Esophagus muscularis mucosa (tissue), 4 donors: ENCODE measurements around the gene ROBO4. TPM values are rescaled to one million over a fixed set of nuclear protein-coding genes. Genes with fewer than 3 reads are reported as not detected.

ENCODE experiments used
- DNase-seq: peaks from one replicate; pipeline ENCODE4 v3.0.0-alpha.2; 2017; ENCODE audit errors: extremely low spot score
- H3K27ac ChIP-seq, 4 donors: fragments of 200-600 bp; sonication (generic); replicated peaks in 1 of 4; 1 replicate in 3 of 4; 2 replicates in 1 of 4; pipeline ENCODE4 v1.5.1; 2016 to 2019; ENCODE audit warnings: mild to moderate bottlenecking in 1 of 4
- H3K27me3 ChIP-seq, 4 donors: fragments of 200-600 bp; sonication (generic); one replicate each; pipeline versions ENCODE4 v1.5.1 to v1.6.0; 2016 to 2019
- H3K36me3 ChIP-seq, 4 donors: fragments of 200-600 bp; sonication (generic); one replicate each; pipeline ENCODE4 v1.5.1; 2016 to 2019
- H3K4me1 ChIP-seq, 4 donors: fragments of 200-600 bp; sonication (generic); one replicate each; pipeline ENCODE4 v1.5.1; 2016 to 2019
- H3K4me3 ChIP-seq, 4 donors: fragments of 200-600 bp; sonication (generic); 1 replicate in 2 of 4; 2 replicates in 2 of 4; pipeline ENCODE4 v1.5.1; 2016 to 2019; ENCODE audit warnings: mild to moderate bottlenecking in 4 of 4, moderate library complexity in 1 of 4
- H3K9me3 ChIP-seq, 4 donors: fragments of 200-600 bp; sonication (generic); 1 replicate in 3 of 4; 2 replicates in 1 of 4; pipeline ENCODE4 v1.5.1; 2016 to 2019
- EP300 ChIP-seq: sonication (generic); formaldehyde crosslinking; IDR thresholded peaks from one replicate; pipeline ENCODE4 v1.6.1; 2017; ENCODE audit warnings: antibody characterized with exemption
- POLR2A ChIP-seq: fragments of 450-650 bp; IDR thresholded peaks from one replicate; pipeline ENCODE4 v1.6.1; 2017; ENCODE audit warnings: antibody characterized with exemption, moderate library complexity, mild to moderate bottlenecking, low read depth
- POLR2AphosphoS5 ChIP-seq, 2 donors: sonication (generic); formaldehyde crosslinking; IDR thresholded peaks; one replicate each; pipeline ENCODE4 v1.6.1; 2017; ENCODE audit warnings: antibody characterized with exemption in 2 of 2
- WGBS: methylation state at CpG from one replicate; pipeline ENCODE4 v1.1.5; 2018; 5-methylcytosine and 5-hydroxymethylcytosine counted together
- intact Hi-C: fragments of 100-400 bp; cut with DNase I; formaldehyde crosslinking; loops from one replicate; pipeline ENCODE4 v1.15.1; 2023
- total RNA-seq, 4 donors: library from RNA; depleted of rRNA; stranded (reverse); fragments of >200 nt; gene quantifications; one replicate each; pipeline versions ENCODE4 v1.1.0 to v1.2.1, GENCODE V29; 2016
- TF ChIP-seq, protein P1 (sequence below), 3 experiments: fragments of 200-600 bp in 2 of 3; fragments of 450-650 bp in 1 of 3; sonication (generic) in 2 of 3; IDR thresholded peaks; one replicate each; pipeline ENCODE4 v1.5.1; 2017 to 2019; ENCODE audit warnings: antibody characterized with exemption in 3 of 3, mild to moderate bottlenecking in 2 of 3, moderate library complexity in 1 of 3

ROBO4 gene
- total RNA-seq, result 10 to 100 TPM; 16.2 to 49.8 (median 36.7) TPM

DNA sequence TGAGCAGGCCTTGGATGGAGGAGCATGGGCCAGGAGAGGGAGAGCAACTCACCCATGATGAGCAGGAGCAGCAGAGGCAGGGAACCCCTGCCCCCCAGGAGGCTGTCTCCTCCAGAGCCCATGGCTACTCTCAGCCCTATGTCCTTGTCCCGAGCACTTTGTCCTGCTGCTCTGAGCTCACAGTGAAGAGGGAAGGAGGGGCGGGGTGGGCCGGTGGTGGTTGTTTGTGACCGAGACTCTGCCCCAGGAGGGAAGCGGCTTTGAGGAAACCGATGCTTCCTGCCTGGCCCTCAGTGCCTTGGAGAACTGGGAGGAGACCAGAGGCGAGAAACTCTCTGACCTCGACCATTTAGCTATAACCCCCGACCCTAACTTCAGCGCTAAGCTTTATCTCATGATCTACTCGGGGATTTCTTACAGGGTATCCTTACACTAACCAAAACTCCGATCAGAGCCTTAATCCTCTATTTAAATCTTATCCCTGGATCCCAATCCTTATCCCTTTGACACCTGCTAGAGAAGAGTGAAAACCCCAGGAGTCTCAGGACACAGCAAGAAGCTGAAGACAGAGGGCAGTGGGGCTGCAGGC lies at the start of gene ROBO4:
Gene ROBO4 (minus strand): TSS at position 192 of the 589 bp plus-strand sequence. CDS start 70 bp downstream, at position 122.
- no peak for DNase-seq
- TF ChIP-seq POLR2AphosphoS5 (IDR thresholded peaks at IDR 0.05), result peak; percentile 13 to 18
- TF ChIP-seq POLR2A, result no peak
- peak within 1 kb of the TSS; percentile 40 to 50 (median 42) for H3K4me3 ChIP-seq
- peaks cover 0 to 25% (median 0%) of the 10 kb centered on the region in 4 donors for H3K36me3 ChIP-seq
- peaks cover 0 to 18% (median 0%) of the 10 kb centered on the region in 4 donors for H3K27me3 ChIP-seq
- peaks cover 41 to 65% (median 49%) of the 10 kb centered on the region in 4 donors for H3K4me1 ChIP-seq
- 40% methylated on average over 12 of the region's 12 CpGs for WGBS
- intact Hi-C loops, result no loop called here
- H3K9me3 ChIP-seq, result no peaks in the 10 kb centered on the region
- peak within 1 kb of the TSS; percentile 66 to 76 (median 68) for H3K27ac ChIP-seq

DNA sequence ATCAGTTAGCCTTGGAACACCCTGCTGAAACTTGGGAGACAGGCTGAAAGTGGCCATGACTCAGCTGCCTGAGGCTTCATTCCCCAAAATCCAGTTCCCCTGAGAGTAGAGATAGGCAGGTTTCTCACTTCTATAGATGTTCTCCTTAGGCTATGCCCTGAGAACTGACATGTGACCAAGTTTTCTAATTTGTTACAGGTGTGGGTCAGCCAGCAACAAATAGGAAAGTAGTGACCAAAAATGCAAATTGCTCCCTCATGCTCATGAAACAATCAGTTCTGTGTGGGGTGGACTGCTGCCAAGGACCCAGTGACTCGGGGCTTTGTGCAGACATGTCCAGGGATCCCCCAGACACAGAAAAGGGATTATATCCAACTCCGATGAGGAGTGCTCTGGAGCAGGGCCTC lies 49.1 kb upstream of the ROBO4 start:
- 80% methylated on average over 2 of the region's 2 CpGs for WGBS

DNA sequence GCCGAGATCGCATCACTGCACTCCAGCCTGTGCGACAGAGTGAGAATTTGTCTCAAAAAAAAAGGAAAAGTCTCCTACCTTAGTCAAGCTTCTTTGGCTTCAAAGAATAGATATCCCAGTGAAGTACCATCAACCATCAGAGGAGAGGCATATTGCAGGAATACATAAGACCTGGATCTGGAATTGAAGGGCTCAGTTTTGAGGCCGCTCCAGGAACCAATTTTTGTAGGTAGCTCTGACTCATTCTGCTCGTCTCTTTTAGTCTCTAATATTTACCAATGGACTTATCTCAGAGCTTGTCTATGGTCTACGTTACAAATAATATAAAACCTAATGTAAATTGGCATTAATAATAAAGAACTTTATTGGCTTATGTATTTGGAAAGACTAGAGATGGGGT lies 48.2 kb upstream of the ROBO4 start:
- H3K27me3 ChIP-seq, result no peaks in the 10 kb centered on the region
- H3K27ac ChIP-seq, result no peak overlapping the region
- DNase-seq, result no peak
- H3K9me3 ChIP-seq, result no peaks in the 10 kb centered on the region
- no peaks in the 10 kb centered on the region for H3K4me1 ChIP-seq
- WGBS, result 80% methylated on average over 6 of the region's 6 CpGs
- TF ChIP-seq POLR2A (no peak), POLR2AphosphoS5 (IDR thresholded peaks at IDR 0.05) (no peak), EP300 (no peak)
- TF ChIP-seq, protein P1, sequence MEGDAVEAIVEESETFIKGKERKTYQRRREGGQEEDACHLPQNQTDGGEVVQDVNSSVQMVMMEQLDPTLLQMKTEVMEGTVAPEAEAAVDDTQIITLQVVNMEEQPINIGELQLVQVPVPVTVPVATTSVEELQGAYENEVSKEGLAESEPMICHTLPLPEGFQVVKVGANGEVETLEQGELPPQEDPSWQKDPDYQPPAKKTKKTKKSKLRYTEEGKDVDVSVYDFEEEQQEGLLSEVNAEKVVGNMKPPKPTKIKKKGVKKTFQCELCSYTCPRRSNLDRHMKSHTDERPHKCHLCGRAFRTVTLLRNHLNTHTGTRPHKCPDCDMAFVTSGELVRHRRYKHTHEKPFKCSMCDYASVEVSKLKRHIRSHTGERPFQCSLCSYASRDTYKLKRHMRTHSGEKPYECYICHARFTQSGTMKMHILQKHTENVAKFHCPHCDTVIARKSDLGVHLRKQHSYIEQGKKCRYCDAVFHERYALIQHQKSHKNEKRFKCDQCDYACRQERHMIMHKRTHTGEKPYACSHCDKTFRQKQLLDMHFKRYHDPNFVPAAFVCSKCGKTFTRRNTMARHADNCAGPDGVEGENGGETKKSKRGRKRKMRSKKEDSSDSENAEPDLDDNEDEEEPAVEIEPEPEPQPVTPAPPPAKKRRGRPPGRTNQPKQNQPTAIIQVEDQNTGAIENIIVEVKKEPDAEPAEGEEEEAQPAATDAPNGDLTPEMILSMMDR (IDR thresholded peaks at IDR 0.05), result no peak
- no peaks in the 10 kb centered on the region for H3K36me3 ChIP-seq
- intact Hi-C loops, result no loop called here
- no peak overlapping the region for H3K4me3 ChIP-seq

More for the DNA sequence above, 49.1 kb upstream of the ROBO4 start:
- Histone ChIP-seq H3K27me3 (no peaks in the 10 kb centered on the region), H3K27ac (no peak overlapping the region), H3K36me3 (no peaks in the 10 kb centered on the region), H3K9me3 (no peaks in the 10 kb centered on the region), H3K4me3 (no peak overlapping the region), H3K4me1 (no peaks in the 10 kb centered on the region)
- intact Hi-C loops, result no loop called here
- TF ChIP-seq, protein P1 (IDR thresholded peaks at IDR 0.05), result no peak
- TF ChIP-seq POLR2A (no peak), EP300 (no peak), POLR2AphosphoS5 (IDR thresholded peaks at IDR 0.05) (no peak)
- DNase-seq, result no peak

DNA sequence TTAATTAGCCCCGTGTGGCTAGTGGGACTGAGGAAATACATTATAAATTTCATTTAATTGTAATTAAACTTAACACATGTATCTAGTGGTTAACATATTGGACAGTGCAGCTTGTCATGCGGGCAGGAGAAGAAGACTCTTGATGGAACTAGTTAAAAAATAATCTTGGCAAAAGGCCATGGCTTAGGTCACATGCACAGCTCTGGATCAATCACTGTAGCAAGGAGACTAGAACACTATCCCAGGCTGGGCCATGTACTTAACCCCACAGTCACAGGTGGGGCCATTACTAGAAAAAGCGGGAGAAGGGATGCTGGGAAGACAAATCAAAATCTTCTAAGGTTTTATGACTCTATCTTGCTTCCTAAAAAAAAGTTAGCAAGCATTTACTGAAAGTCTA lies 46.9 kb upstream of the ROBO4 start:
- Histone ChIP-seq H3K27ac (no peak overlapping the region), H3K4me3 (no peak overlapping the region), H3K36me3 (no peaks in the 10 kb centered on the region), H3K27me3 (no peaks in the 10 kb centered on the region), H3K4me1 (no peaks in the 10 kb centered on the region), H3K9me3 (no peaks in the 10 kb centered on the region)
- DNase-seq, result no peak
- intact Hi-C loops, result no loop called here
- TF ChIP-seq POLR2A (no peak), EP300 (no peak)
- WGBS, result 73% methylated on average over 3 of the region's 3 CpGs

DNA sequence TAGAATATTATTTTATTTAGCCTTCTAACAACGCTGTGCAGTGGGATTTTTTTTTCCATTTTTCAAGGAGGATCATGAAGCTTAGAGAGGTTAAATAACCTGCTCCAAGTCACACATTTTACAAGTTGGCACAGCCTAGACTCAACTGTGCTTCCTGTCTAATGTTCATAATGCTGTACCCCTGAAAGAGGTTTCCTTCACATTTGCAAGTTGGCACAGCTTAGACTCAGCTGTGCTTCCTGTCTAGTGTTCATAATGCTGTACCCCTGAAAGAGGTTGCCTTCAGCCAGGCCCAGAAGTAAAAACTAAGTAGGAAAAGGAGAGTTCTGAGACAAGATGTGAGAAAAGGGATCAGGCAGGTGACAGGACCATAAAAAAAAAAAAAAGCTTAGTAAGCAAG lies 46.1 kb upstream of the ROBO4 start:
- no peak for DNase-seq
- Histone ChIP-seq H3K4me1 (no peaks in the 10 kb centered on the region), H3K36me3 (no peaks in the 10 kb centered on the region), H3K4me3 (no peak overlapping the region), H3K9me3 (no peaks in the 10 kb centered on the region), H3K27me3 (no peaks in the 10 kb centered on the region), H3K27ac (no peak overlapping the region)
- intact Hi-C loops, result no loop called here
- 43% methylated on average over 1 of the region's 1 CpG for WGBS
- TF ChIP-seq, protein P1 (IDR thresholded peaks at IDR 0.05), result no peak
- TF ChIP-seq POLR2A, result no peak

DNA sequence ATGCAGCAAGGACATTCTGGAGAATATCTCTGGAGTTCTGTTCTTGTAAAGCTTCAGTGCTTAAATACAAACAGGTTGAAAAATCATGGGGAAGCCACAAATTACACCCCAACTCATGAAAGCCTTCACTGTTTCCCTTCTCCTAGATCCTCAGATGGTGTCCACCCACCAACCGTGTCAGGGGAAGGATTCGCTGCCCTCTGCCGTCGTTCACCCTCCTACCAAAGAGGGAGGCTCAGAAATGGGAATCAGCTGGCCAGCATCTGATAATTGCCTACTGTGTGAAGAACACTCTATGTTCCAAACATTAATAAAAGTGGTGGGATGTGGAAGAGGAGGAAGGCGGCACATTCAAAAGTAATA lies 45.6 kb upstream of the ROBO4 start:
- WGBS, result 66% methylated on average over 5 of the region's 5 CpGs
- no peak overlapping the region for H3K4me3 ChIP-seq
- TF ChIP-seq POLR2AphosphoS5 (IDR thresholded peaks at IDR 0.05) (no peak), EP300 (no peak), POLR2A (no peak)
- TF ChIP-seq, protein P1 (IDR thresholded peaks at IDR 0.05), result no peak
- intact Hi-C loops, result no loop called here
- H3K27ac ChIP-seq, result no peak overlapping the region
- DNase-seq, result no peak
- H3K36me3 ChIP-seq, result no peaks in the 10 kb centered on the region
- H3K27me3 ChIP-seq, result no peaks in the 10 kb centered on the region
- H3K9me3 ChIP-seq, result no peaks in the 10 kb centered on the region
- no peaks in the 10 kb centered on the region for H3K4me1 ChIP-seq
